Stomach (tissue), 9 donors: ENCODE data around the gene KCNK15. TPM values are rescaled to one million over a fixed set of nuclear protein-coding genes. Genes with fewer than 3 reads are reported as not detected.
A peak's percentile ranks its signal among the peaks of the same experiment; 100 is the strongest.

Source experiments
- DNase-seq, 2 donors: peaks; one replicate each; pipeline versions ENCODE4 v3.0.0 to v3.0.0-alpha.2; 2013 to 2019
- H3K27ac ChIP-seq, 5 donors: fragments of 200-600 bp in 4 of 5; sonication (generic) in 4 of 5; one replicate each; pipeline ENCODE4 v1.5.1; 2013 to 2019; ENCODE audit warnings: mild to moderate bottlenecking in 1 of 5, moderate library complexity in 1 of 5
- H3K27me3 ChIP-seq, 3 donors: fragments of 200-600 bp; sonication (generic); one replicate each; pipeline ENCODE4 v1.5.1; 2017 to 2019; ENCODE audit warnings: mixed run types in 1 of 3
- H3K36me3 ChIP-seq, 4 donors: fragments of 200-600 bp; sonication (generic); 1 replicate in 3 of 4; 2 replicates in 1 of 4; pipeline ENCODE4 v1.5.1; 2016 to 2019
- H3K4me1 ChIP-seq, 4 donors: fragments of 200-600 bp; sonication (generic); one replicate each; pipeline ENCODE4 v1.5.1; 2016 to 2019
- H3K4me3 ChIP-seq, 4 donors: fragments of 200-600 bp; sonication (generic) in 3 of 4; one replicate each; pipeline ENCODE4 v1.5.1; 2016 to 2019; ENCODE audit warnings: mild to moderate bottlenecking in 1 of 4
- H3K9me3 ChIP-seq, 4 donors: fragments of 200-600 bp; sonication (generic); one replicate each; pipeline ENCODE4 v1.5.1; 2016 to 2019
- EP300 ChIP-seq: sonication (generic); formaldehyde crosslinking; IDR thresholded peaks from one replicate; pipeline ENCODE4 v1.6.1; 2017; ENCODE audit warnings: antibody characterized with exemption
- POLR2A ChIP-seq, 4 donors: fragments of 450-650 bp; IDR thresholded peaks; one replicate each; pipeline ENCODE4 v1.6.1; 2016; ENCODE audit warnings: antibody characterized with exemption in 4 of 4, control low read depth in 2 of 4, mild to moderate bottlenecking in 1 of 4, moderate library complexity in 1 of 4
- POLR2AphosphoS5 ChIP-seq, 3 donors: sonication (generic); formaldehyde crosslinking; IDR thresholded peaks; one replicate each; pipeline ENCODE4 v1.6.1; 2016; ENCODE audit warnings: antibody characterized with exemption in 3 of 3
- WGBS, 5 donors: extraction: QIAGEN DNeasy Blood & Tissue Kit in 3 of 5; methylation state at CpG; one replicate each; pipeline versions ENCODE4 v1.1.5 to v1.1.7; 2013 to 2018; 5-methylcytosine and 5-hydroxymethylcytosine counted together
- intact Hi-C: fragments of 100-400 bp; cut with DNase I; formaldehyde crosslinking; loops from one replicate; pipeline ENCODE4 v1.15.1; 2023; ENCODE audit warnings: low total_unique reads
- polyA plus RNA-seq, 3 donors: library from polyadenylated mRNA; stranded (reverse); fragments of 200-250 nt; gene quantifications; one replicate each; pipeline ENCODE4 v1.2.3, GENCODE V29; 2013
- total RNA-seq, 5 donors: library from RNA; depleted of rRNA; stranded (reverse); fragments of >200 nt; gene quantifications; one replicate each; pipeline versions ENCODE4 v1.1.0 to v1.2.3, GENCODE V29; 2014 to 2016
- TF ChIP-seq, protein P1 (sequence below), 7 experiments: fragments of 450-650 bp in 4 of 7; fragments of 200-600 bp in 3 of 7; sonication (generic) in 3 of 7; IDR thresholded peaks; one replicate each; pipeline ENCODE4 v1.5.1; 2016 to 2019; ENCODE audit warnings: antibody characterized with exemption in 7 of 7, control low read depth in 2 of 7, mild to moderate bottlenecking in 1 of 7
- donor health status: healthy with polysubstance abuse.
- donor health status: Bipolar disorder and iron deficiency.
- donor health status: healthy.

Gene KCNK15
- total and polyA plus RNA-seq, 8 donors: 0.46 to 7.7 (median 2.0) TPM; not detected in 2

DNA sequence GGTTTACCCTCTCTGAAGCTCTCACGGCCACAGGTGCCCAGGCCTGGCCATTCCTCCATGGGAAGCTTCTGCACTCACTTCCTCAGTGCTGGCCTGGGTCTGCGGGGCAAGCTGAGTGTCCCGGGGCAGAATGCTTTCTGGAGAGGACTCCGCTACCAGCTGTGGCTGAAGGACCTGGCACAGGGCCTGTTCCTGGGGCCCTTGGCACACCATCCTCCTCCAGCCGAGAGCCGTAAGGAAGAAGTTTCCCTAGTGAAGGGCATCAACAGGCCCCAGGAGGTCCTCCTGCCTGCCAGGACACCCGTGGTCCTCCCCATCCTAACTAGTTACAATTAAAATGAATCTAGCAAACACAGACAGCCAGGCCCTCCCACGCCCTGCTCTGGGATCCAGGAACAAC is 14.0 kb upstream of the KCNK15 start:
- intact Hi-C loops: loop anchor here (5.0 kb wide), 1 partner anchor 44 kb away; no protein-coding TSS in a partner anchor
- TF ChIP-seq, protein P1, sequence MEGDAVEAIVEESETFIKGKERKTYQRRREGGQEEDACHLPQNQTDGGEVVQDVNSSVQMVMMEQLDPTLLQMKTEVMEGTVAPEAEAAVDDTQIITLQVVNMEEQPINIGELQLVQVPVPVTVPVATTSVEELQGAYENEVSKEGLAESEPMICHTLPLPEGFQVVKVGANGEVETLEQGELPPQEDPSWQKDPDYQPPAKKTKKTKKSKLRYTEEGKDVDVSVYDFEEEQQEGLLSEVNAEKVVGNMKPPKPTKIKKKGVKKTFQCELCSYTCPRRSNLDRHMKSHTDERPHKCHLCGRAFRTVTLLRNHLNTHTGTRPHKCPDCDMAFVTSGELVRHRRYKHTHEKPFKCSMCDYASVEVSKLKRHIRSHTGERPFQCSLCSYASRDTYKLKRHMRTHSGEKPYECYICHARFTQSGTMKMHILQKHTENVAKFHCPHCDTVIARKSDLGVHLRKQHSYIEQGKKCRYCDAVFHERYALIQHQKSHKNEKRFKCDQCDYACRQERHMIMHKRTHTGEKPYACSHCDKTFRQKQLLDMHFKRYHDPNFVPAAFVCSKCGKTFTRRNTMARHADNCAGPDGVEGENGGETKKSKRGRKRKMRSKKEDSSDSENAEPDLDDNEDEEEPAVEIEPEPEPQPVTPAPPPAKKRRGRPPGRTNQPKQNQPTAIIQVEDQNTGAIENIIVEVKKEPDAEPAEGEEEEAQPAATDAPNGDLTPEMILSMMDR (IDR thresholded peaks at IDR 0.05): no peak
- no peak for TF ChIP-seq POLR2A (IDR thresholded peaks at IDR 0.05)
- TF ChIP-seq EP300: no peak
- no peak for TF ChIP-seq POLR2AphosphoS5 (IDR thresholded peaks at IDR 0.05)
- Histone ChIP-seq H3K4me3 (no peak overlapping the region), H3K27ac (peak overlapping the region in 3 of 5 donors; percentile 31 to 56 (median 41)), H3K4me1 (peaks cover 17 to 44% (median 38%) of the 10 kb centered on the region in 4 donors), H3K27me3 (peaks cover 0 to 4% (median 0%) of the 10 kb centered on the region in 3 donors), H3K36me3 (no peaks in the 10 kb centered on the region), H3K9me3 (no peaks in the 10 kb centered on the region)
- WGBS, 5 donors: 39 to 70% (median 46%) methylated on average over 3 to 8 of the region's 8 CpGs
- peak in 1 of 2 donors; percentile 81 for DNase-seq

DNA sequence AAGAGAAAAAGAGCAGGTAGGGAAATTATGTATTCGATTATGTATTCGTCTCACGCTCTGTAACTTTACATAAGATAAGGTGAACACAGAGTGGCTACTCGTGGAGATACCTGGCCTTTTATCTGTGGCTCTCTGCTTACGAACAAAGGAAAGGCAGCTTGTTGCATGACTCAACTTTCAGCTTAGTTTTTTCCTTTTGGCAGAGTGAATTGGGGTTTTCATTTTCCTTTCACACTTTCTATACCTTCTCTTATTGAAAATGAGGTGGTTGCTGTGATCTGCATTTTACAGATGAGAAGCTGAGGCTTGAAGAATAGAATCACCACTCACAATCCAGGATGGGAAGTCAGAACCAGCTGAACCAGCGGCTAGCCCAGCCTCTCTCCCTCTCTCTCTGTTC is 13.3 kb upstream of the KCNK15 start:
- Histone ChIP-seq H3K27ac (peak overlapping the region in 4 of 5 donors; percentile 31 to 56 (median 44)), H3K4me3 (no peak overlapping the region), H3K36me3 (no peaks in the 10 kb centered on the region), H3K27me3 (peaks cover 0 to 4% (median 0%) of the 10 kb centered on the region in 3 donors), H3K4me1 (peaks cover 17 to 44% (median 38%) of the 10 kb centered on the region in 4 donors), H3K9me3 (no peaks in the 10 kb centered on the region)
- no peak for DNase-seq
- 20 to 57% (median 50%) methylated on average over 6 of the region's 6 CpGs for WGBS, 5 donors
- intact Hi-C loops: loop anchor here (5.0 kb wide), 1 partner anchor 45 kb away; no protein-coding TSS in a partner anchor
- TF ChIP-seq, protein P1 (IDR thresholded peaks at IDR 0.05): no peak
- TF ChIP-seq POLR2AphosphoS5 (IDR thresholded peaks at IDR 0.05): peak in 1 of 3 donors; percentile 39
- TF ChIP-seq EP300: no peak
- TF ChIP-seq POLR2A (IDR thresholded peaks at IDR 0.05): no peak

DNA sequence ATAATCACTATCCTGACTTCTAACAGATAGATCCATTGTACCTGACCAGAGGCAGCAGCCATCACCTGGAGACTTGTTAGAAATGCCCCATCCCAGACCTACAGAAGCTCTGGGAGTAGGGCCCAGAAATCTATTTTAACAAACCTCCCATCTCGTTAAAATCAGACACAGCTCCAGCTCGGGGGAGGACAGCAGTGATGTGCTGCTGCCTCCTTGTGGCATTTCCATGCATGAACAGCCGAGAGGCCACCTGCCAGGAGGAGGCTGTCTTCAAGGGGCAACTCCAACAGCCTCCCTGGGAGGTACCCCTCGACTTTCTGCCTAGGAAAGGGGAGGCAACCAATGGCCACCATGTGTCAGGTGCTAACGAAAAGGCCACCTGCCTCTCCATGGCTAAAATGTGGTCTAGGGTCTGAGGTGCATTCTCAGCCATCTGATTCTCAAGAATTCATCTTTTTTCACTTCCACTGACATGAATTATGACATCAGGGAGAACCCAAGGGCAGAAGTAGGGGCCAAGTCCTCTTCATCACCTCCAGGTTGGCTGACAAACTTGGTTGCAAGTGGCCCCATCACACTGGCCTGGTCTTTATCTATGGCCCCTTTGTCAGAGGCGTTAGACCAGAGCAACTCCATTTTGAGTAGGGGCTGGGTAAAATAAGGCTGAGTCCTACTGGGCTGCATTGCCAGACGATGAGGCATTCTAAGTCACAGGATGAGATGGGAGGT is 12.2 kb upstream of the KCNK15 start:
- H3K36me3 ChIP-seq: no peaks in the 10 kb centered on the region
- peaks cover 0 to 4% (median 0%) of the 10 kb centered on the region in 3 donors for H3K27me3 ChIP-seq
- no peak overlapping the region for H3K4me3 ChIP-seq
- H3K4me1 ChIP-seq: peaks cover 17 to 41% (median 38%) of the 10 kb centered on the region in 4 donors
- peak; percentile 81 to 88 for DNase-seq
- intact Hi-C loops: loop anchor here (5.0 kb wide), 1 partner anchor 46 kb away; no protein-coding TSS in a partner anchor
- WGBS, 5 donors: 21 to 34% (median 25%) methylated on average over 7 of the region's 7 CpGs
- no peaks in the 10 kb centered on the region for H3K9me3 ChIP-seq
- H3K27ac ChIP-seq: peak overlapping the region in 1 of 5 donors; percentile 41
- TF ChIP-seq, protein P1 (IDR thresholded peaks at IDR 0.05): peak in 5 of 7 experiments; percentile 78 to 95 (median 87)
- TF ChIP-seq POLR2AphosphoS5 (IDR thresholded peaks at IDR 0.05): peak; percentile 10 to 56 (median 15)
- no peak for TF ChIP-seq POLR2A (IDR thresholded peaks at IDR 0.05)

DNA sequence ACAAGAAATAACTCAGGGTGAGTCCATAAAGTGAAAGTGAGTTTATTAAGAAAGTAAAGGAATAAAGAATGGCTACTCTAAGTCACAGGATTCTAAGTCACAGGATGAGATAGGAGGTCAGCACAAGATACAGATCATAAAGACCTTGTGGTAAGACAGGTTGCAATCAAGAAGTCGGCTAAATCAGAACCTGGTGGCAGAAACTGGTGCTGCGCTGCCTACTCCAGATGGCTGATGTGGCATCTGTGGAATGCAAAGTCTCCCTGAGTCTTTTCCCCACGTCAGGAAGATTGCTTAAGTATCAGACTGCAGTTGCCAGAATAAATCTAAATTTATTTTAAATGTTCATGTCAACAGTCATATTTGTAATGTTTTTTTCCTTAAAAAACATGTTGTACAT is 10.7 kb upstream of the KCNK15 start:
- Histone ChIP-seq H3K4me3 (no peak overlapping the region), H3K4me1 (peaks cover 6 to 41% (median 30%) of the 10 kb centered on the region in 4 donors), H3K27me3 (no peaks in the 10 kb centered on the region), H3K27ac (peak overlapping the region in 1 of 5 donors; percentile 24), H3K9me3 (no peaks in the 10 kb centered on the region), H3K36me3 (no peaks in the 10 kb centered on the region)
- TF ChIP-seq, protein P1 (IDR thresholded peaks at IDR 0.05): no peak
- TF ChIP-seq EP300 (no peak), POLR2A (IDR thresholded peaks at IDR 0.05) (no peak), POLR2AphosphoS5 (IDR thresholded peaks at IDR 0.05) (no peak)
- 65 to 78% (median 69%) methylated on average over 3 of the region's 3 CpGs for WGBS, 5 donors
- intact Hi-C loops: loop anchor here (5.0 kb wide), 1 partner anchor 48 kb away; no protein-coding TSS in a partner anchor
- no peak for DNase-seq
